ENCODE results near the gene WAPL.

- no peak for TF ChIP-seq POLR2AphosphoS5 (IDR thresholded peaks at IDR 0.05)
- TF ChIP-seq, protein P1, sequence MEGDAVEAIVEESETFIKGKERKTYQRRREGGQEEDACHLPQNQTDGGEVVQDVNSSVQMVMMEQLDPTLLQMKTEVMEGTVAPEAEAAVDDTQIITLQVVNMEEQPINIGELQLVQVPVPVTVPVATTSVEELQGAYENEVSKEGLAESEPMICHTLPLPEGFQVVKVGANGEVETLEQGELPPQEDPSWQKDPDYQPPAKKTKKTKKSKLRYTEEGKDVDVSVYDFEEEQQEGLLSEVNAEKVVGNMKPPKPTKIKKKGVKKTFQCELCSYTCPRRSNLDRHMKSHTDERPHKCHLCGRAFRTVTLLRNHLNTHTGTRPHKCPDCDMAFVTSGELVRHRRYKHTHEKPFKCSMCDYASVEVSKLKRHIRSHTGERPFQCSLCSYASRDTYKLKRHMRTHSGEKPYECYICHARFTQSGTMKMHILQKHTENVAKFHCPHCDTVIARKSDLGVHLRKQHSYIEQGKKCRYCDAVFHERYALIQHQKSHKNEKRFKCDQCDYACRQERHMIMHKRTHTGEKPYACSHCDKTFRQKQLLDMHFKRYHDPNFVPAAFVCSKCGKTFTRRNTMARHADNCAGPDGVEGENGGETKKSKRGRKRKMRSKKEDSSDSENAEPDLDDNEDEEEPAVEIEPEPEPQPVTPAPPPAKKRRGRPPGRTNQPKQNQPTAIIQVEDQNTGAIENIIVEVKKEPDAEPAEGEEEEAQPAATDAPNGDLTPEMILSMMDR (IDR thresholded peaks at IDR 0.05) = no peak
Measured at GRCh38 chr10:86500846-86501245, 20.7 kb downstream of the WAPL start.

Data from sigmoid colon (tissue), 4 donors.